ENCODE results near the gene RSPH4A.
"Not testable (repeated sequence)": the region's sequence is repeated elsewhere in the genome, so short reads cannot be mapped to it uniquely, and the experiment has no call there.

Gene RSPH4A

GRCh38 chr6:116615937-116616736 is at the start of gene RSPH4A:
RSPH4A (plus strand) TSS chr6:116616479; CDS start chr6:116616624, 145 bp downstream.
- peak; percentile 92 to 98 (median 93) for DNase-seq

GRCh38 chr6:116568111-116568510 is 48.2 kb upstream of the RSPH4A start:
- no peak for DNase-seq

- DNase-seq = no peak
These were observed 47.2 kb upstream of the RSPH4A start for GRCh38 chr6:116568821-116569755.

GRCh38 chr6:116570856-116571682 is 45.2 kb upstream of the RSPH4A start, which contains the start of gene RWDD1:
RWDD1 (plus strand) TSS chr6:116571504; CDS start chr6:116571583, 79 bp downstream.
- DNase-seq = peak; percentile 95 to 99 (median 96)

DNA sequence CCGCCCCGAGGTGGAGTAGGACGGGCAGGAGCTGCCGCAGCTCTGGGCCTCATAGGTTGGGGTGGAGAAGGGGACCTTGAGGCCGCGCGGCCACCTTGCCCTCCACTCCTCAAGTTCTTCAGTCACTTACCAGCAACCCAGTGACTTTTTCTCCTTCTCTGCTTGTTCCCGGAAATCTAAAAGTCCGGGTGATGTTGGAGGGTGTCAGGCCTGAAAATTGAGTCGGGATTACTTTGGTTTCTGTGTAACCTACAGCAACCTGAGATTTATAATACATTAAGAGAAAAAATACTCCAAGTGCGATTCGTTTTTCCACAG is 44.6 kb upstream of the RSPH4A start:
- DNase-seq = no peak

DNA sequence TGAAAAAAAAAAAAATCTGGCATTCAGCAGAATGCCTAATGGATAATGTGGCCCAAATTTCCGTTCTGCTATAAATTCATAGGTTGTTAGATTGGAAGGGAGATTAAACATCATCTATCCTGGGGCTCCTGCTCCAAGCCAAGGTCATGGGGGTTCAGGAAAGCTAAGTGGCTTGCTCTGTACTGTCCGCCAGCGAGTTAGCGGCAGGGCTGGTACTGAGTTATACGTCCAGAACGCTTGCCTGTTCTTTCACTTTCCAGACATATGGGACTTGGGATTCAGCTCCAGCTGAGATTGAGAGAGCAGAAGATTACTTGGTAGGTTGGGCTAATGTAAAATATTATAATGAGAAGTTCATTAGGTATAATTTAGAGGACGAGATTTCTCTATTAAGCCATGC is 44.1 kb upstream of the RSPH4A start:
- DNase-seq = peak in 2 of 3 experiments; percentile 13 to 47

GRCh38 chr6:116575227-116575626 is 41.1 kb upstream of the RSPH4A start:
- no peak for DNase-seq

- DNase-seq = no peak
These were observed 38.8 kb upstream of the RSPH4A start for GRCh38 chr6:116577486-116577885.

GRCh38 chr6:116578335-116578734 is 37.9 kb upstream of the RSPH4A start:
- DNase-seq = no peak

GRCh38 chr6:116579143-116579542 is 37.1 kb upstream of the RSPH4A start:
- DNase-seq = no peak

- no peak for DNase-seq
These were observed 36.1 kb upstream of the RSPH4A start for GRCh38 chr6:116580198-116580597.

DNA sequence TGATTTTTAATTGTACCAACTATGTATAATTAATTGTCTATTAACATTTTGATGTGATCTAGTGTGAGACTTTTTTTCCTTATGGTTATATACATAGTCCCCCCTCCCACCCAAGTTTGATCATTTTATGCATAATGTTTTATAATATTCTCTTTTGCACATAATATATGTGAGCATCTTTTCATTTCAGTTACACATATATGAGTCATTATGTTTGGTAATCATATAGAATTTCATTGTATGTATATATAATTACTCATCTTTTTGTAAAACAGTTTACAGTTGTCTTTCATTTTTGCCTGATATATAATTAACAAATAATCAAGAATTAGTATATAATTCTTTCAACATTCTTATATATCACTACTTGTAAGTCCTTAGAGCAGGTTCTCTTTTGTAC is 30.0 kb upstream of the RSPH4A start:
- no peak for DNase-seq

- no peak for DNase-seq
These were observed 29.5 kb upstream of the RSPH4A start for GRCh38 chr6:116586738-116587137.

GRCh38 chr6:116595247-116595646 is 21.0 kb upstream of the RSPH4A start:
- no peak for DNase-seq

- no peak for DNase-seq
These were observed 19.5 kb upstream of the RSPH4A start for GRCh38 chr6:116596815-116597214.

DNA sequence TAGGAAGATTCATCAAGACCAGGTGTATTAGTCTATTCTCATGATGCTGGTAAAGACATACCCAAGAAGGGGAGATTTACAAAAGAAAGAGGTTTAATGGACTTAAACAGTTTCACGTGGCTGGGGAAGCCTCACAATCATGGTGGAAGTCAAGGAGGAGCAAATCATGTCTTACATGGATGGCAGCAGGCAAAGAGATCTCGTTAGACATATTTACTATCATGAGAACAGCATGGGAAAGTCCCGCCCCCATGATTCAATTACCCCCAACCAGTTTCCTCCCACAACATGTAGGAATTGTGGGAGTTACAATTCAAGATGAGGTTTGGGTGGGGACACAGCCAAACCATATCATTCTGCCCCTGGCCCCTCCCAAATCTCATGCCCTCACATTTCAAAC is 12.4 kb upstream of the RSPH4A start:
- not testable (repeated sequence) for DNase-seq

- DNase-seq = not testable (repeated sequence)
These were observed 11.4 kb upstream of the RSPH4A start for GRCh38 chr6:116604868-116605267.

GRCh38 chr6:116605935-116606334 is 10.3 kb upstream of the RSPH4A start:
- DNase-seq = no peak

- DNase-seq = no peak
These were observed 5.2 kb upstream of the RSPH4A start for GRCh38 chr6:116611056-116611455.

DNA sequence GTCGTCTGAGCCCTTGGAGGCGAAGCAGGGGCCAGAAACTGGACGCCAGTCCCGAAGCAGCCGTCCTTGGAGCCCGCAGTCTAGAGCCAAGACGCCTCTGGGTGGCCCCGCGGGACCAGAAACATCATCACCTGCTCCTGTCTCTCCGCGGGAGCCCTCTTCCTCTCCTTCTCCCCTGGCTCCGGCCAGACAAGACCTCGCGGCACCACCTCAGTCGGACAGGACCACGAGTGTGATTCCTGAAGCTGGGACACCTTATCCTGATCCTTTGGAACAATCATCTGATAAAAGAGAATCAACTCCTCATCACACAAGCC is 416 bp downstream of the RSPH4A start:
- DNase-seq = peak in 2 of 3 experiments; percentile 55 to 76

DNA sequence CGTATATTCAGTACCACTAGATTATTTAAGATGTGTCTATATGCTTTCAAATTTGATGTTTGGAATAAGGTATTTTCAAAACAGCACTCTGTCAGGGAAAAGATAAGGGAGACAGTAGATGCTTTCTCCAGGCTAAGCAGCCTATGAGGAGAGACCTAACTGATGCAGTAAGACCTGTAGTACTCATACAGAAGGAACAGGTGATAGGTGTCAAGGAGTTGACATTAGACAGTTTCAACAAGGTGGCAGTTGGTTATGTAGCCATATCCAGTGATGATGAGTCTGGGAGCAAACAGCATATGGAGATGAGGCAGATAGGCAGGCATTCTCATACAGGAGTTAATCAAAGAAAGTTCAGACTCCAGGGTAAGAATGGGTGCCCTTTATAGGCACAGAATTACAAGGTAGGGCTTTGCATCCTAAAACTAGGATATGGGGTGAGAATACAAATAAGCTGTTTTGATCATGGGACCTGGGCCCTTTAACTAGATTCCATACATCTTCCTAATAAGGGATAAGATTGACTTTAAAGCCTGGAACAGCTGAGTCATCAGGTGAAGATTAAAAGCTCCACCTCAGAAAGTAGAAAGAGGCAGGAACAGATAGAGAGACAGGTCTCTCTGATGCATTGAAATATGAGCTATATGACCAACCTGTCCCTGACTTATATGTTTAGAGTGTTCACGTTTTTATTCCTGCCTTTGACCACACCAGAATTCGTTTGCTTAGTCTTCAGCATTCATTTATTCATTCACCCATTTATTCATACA is 7.9 kb downstream of the RSPH4A start:
- DNase-seq = no peak

DNA sequence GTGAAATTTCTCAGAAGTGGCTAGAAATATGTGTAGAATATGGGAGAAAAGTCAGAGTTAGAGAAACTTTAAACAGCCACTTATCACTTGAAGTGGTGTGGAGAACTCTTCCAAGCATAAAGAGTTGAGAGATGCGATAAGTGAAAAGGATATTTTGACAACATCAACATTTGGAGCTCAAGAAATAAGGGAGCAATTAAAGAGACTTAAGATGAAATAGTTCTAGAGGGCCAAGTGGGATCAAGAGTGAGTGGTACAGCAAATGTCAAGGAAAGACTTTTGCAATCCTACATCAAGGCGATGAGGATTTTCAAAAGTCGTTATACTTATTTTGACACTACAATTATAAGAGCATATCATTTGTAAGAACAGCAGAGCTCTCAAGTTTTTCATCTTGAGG is 9.6 kb downstream of the RSPH4A start:
- DNase-seq = no peak
